HG02571 (cell line): ENCODE results near the gene PARVB.

Source experiments
- ATAC-seq: cut with Tn5 transposase; IDR thresholded peaks from one replicate; pipeline ENCODE4 v1.9.1; 2021; ENCODE audit warnings: mild to moderate bottlenecking, moderate library complexity; ENCODE audit not compliant: unreplicated experiment

The PARVB gene

DNA sequence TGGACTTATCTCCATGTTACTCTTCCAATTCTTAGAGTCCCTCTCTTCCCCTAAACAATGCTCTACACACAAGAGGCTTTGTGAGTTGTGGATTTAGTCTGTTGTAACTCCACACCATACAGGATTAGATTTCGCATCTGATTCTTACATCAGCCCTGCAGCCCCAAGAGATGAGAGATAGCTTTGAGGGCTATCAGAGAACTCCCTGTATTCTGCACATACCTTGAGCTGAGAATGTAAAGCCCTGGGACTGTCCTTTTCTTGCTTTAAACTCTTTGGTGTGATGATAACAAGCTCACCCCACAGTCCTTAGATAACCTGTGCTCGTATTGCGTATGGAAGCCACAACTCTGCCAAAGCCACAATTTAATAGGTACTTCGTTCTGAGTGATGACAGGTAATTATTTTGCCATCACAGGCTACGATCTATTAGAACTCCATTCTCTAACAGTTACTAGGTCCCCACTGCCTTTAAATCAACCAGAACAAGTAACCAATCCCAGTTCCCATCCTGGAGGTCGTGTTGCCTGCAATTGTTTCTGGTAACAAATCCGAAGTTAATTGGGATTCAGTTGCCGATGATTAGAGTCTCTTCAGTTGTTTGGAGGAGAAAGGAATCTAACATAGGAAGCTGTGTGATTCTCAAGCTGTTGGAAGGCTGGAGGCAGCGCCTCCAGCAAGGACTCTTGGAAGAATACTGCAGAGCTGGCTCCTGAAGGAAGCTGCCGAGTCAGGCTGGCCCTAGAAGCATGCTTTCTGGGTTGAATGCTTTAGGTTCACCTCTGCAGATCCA is 155.3 kb downstream of the PARVB start:
- ATAC-seq, result no peak

DNA sequence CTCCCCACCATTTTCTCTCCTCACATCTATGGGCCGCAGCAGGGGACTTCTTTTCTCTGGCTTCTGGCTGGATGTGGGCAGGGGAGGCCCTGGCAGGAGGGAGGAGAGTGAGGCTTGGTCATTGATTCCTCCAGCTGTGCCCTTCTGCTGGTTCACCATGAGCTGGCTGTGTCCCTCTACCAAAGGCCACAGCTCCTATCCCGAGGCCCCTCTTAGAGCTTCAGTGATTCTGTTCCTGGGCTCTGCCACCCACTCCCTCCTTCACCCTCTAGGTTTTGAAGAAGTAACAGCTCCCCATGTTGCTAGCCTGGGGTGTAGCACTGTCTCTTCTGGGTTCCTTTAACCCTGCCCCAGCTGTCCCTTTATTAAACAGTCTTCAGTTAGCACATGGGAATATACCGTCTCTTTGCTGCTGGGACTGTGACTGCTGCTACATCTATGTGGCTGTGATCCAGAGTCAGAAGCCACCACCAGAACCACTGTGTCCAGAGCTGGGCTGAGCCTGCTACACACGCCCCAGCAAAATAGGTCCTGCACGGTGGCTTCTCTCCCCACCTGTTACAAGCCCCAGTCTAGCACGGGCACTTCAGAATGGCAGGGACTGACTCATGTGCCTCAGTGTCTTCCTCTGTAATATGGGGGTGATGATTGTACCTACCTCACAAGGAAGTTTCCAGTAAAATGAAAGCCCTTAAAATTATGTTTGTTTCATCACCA is 156.0 kb downstream of the PARVB start:
- ATAC-seq, result no peak

DNA sequence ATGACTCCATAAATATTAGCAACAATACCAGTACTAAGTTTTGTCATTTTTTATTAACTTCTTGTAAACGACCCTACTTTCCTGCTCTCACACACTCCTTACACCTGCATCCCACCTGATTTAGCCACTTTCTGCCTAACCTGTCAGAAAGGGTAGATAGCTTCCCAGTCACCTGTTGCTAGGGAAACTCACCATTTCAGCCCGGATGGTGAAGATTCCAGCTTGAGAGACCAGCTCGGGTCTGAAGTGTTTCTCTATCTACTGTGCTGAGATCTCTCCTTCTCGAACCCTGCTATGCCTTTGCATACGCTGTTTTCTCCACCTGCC is 156.6 kb downstream of the PARVB start, which contains the start of gene PARVG:
TSS of gene PARVG (plus strand) at position 220 of the 327 bp plus-strand sequence. CDS start 2,405 bp downstream, outside the sequence.
- ATAC-seq, result no peak

DNA sequence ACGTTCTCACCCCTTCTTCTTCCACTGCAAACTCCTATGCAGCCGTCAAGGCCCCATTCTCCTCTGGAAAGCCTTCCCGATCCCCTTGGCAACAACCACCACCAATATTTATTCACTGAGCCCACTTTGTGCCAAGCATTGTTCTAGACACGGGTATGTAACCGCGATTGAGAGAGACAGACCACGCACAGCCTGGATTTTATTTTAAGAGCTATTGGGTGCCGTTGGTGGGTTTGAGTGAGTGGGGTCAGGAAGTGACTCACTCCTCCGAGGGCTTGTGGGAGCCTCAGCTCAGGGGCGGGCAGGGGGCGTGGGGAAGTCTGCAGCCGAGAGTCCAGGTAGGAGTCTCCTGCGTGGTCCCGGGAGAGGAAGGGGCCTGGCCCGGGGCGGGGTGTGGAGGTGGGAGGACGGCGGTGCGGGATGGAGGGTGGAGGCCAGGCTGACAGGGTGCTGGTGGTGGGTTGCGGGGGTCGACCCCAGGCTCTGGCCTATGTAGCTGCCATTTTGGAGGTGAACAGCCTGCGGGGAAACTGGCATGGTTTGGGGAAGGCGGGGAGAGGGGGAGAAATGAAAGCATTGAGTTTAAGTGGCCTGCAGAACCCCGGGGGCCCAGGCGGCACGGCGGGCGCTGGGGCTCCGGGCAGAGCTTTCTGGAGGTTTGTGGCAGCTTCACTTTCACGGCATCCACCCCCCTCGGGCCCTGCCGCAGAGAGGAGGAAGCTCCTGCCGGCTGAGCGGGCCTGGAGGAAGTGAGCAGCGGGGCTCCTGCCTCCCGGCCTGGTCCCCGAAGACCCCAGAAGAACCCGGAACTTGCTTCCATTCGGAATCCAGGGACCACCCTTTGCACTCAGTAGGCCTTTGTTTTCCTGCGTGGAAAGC is 157.2 kb downstream of the PARVB start:
- ATAC-seq, result no peak

DNA sequence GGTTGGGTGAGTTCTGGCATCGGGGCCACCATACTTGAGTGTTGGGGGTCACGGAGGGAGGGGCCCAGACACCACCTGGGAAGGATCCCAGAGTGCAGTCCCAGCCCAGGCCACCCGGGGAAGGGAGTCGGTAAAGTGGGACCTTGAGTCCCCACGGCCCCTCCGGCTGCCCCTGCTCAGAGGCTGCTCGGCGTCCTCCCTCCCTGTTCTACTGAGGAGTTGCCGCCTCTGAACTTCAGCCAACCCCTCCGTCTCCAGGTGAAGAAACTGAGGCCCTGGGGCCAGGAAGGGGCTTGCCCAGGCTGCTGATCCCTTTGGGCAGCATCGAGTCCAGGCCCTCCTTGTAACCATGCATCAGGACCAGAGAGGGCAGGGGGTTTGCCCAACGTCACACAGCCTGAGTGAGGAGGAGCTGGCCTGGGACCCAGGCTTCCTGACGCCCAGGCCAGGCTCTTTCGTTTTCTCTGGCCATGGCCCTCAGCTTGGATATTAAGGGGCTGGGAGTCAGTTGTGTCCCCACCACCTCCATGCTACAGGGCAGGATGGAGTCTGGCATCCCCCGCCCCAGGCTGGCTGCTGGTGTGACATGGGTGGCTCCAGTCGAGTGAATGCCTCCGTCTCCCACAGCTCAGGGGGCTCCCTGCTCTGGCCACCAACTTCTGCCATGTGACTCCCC is 157.9 kb downstream of the PARVB start:
- ATAC-seq, result no peak

DNA sequence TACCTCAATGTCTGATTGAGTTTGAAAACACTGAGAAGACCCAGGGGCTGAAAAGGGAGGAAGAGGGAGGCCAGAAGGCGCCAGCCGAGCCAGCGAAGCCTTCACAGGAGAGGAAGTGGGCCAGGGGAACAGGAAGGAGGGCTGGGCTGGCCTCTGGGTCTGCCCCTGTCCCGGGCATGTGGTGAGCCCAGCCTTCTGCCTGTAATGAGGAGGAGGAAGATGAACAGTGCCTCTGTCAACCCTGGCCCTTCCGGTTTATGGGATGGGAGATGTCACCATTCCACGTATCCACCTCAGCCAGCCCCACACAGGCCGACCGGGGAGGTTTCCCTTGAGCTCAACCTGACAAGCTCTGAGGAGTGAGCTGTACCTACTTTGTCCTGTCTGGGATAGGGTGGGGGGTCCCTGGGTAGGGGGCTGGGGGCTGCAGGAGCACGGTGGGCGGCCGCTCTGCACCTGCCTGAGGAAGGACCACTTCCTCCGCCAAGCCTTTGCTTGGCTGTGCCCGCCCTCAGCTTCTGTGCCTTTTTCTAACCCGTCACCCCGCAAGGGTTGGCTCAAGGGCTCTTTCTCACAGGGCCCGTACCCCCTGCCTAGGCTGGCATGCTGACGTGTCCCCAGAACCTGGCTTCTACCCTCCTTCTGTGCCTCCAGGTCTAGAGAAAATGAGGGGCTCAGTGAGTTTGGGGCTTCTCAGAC is 158.6 kb downstream of the PARVB start:
- no peak for ATAC-seq

DNA sequence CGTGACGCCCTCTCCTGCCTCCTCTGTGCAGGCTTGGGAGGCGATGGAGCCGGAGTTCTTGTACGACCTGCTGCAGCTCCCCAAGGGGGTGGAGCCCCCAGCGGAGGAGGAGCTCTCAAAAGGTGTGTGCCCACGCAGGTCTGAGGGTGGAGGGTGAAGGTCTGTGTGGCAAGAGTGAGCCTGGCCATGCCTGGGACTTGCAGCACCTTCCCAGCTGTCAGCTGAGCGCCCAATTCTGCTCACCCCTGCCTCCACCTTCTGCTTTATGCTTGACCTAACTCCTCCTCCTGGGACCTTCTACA is 159.1 kb downstream of the PARVB start:
- ATAC-seq, result no peak

DNA sequence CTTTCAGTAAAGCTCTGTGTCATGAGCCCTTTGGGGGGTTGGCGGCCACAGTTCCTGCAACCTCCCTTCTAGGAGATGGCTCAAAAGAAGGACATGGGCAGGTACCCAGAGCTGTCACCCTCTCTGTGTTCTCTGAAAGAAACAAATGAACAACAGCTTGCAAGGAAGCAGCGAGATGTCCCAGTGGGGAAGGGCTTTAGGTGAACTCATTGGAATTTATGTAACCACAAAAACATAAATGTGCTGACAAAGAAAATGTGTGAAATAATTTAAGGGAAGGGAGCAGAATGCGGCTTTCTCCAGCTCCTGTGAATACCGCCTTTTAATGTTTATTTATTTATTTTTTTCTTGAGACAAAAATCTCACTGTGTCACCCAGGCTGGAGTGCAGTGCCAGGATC is 159.9 kb downstream of the PARVB start:
- no peak for ATAC-seq

DNA sequence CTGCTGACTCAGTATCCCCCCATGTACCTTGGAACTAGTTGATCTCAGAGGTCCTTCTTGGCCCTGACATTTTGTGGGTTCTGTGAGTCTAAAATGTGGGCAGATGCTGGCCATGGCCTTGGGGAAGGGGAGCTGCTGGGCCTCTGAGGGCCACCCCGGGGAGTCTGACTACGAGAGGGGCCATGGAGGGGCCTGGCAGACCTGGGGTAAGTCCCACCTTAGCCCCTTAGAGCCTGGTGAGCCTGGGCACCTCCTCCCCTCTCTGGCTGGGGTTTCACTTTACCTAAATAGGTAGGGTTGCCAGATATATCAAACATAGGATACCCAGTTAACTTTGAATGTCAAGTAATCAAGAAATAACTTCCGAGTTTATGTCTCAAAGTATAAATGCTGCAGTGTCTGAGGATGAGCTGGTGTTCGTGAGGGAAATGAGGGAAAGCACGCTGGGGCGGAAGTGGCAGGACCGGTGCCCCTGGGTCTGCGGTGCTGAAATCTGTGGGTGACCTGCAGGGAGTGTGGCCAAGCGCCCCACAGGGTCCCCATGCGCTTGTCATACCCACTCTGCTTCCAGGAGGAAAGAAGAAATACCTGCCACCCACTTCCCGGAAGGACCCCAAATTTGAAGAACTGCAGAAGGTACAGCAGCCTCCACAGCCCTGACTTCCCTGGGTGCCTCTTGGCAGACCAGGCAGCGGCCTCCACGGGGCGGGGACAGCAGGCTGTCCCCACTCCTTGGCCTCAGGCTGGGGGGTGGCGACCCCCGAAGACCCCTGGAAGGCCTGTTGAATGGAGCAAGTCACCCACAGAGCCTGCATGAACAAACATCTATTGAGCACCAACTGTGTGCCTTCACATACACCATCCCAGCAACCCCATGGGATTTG is 161.4 kb downstream of the PARVB start:
- ATAC-seq, result no peak

DNA sequence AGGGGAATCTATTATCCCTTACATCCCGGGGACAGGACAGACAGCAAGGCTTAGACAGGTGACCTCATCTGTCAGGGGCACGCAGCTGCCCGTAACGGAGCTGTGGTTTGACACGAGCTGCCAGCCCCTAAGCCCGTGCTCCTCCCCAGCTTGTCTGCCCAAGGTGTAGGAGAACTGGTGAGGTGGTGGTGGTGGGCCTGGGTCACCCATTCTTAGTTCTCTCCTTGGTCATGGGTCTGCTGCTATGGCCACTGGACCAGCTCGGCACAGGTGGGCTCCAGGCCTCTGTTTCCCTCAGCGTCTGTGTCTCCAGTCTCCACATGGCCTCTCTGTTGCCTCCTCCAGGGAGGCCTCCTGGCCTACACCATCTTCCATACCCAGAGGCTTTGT is 162.0 kb downstream of the PARVB start:
- no peak for ATAC-seq

DNA sequence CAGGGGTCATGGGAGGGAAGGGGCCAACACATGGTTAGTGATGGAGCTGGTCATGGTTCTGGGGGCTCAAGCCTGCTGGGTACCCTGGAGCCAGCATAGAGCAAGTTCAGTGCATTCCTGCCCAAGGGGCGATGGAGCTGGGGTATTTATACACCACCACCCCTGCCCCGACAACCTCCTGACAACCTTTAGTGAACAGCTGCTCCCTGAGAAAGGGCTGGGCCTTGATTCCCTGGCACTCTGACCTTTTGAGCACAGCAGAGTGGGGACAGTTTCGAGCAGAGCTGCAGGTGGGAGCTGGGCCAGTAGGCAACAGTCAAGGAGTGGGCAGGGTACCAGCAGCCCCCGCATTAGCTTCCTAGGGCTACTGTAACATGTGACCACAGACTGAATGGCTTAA is 162.6 kb downstream of the PARVB start:
- no peak for ATAC-seq

DNA sequence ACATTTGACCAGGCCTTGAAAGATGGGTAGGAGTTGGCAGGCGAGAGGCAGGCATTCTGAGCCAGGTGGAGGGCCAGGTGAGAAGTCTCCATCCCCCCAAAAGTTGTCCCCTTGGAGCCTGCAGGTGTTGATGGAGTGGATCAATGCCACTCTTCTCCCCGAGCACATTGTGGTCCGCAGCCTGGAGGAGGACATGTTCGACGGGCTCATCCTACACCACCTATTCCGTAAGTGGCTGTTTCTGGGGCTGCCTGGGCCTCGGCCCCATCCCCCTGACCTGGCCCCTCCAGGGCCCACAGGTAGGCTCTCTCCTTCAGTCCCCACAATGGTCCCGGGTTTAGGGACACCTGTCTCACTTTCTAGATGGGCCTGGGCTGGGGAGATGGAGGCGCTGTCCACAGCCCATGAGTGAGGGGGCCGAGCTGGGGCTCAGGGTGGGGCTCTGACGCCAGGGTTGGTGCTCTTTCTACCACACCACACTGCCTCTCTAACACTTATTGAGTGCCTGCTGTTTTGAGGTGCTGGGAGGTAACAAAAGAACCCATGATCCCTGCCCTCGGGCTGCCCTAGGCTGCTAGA is 163.6 kb downstream of the PARVB start:
- no peak for ATAC-seq

DNA sequence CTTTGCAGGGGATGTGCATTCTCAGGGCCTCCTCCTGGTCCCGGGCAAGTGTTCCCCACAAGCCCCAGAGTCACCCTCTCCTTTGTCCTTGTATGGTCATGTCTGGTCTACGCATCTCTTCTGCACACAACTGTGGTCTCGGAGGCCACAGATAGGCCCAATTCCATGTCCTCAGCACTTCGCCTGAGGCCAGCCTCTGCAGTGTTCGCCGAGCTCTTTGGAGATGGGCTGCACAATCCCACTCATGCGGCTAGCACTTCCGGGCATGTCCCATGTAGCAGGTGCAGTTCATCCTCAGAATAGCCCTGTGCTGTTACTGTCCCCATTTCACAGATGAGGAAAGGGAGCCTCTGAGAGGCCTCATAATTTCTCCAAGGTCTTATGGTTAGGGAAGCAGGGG is 164.2 kb downstream of the PARVB start:
- ATAC-seq, result no peak

DNA sequence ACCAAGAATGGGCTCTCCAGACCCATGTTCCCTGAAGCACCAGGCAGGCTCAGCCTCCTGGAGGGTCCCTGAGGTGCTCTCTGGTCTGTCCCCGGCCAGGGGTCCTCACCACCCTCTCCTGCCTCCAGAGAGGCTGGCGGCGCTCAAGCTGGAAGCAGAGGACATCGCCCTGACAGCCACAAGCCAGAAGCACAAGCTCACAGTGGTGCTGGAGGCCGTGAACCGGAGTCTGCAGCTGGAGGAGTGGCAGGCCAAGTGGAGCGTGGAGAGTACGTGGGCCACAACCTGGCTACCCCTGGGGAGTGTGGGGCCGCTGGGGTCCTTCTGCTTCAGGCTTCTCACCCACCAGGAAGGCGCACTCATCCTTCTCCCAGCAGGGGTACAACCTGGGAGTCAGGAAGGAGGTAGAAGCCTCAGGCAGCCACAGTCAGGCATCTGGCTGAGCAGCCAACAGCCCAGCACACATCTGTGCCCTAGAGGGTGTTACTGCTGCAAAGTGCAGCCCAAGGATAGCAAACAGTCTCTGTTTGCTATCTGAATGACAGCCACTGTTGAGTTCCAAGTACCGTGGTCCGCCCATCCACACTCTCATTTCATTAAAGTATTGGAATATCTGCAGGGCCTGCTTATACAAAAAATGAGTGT is 165.0 kb downstream of the PARVB start:
- no peak for ATAC-seq

DNA sequence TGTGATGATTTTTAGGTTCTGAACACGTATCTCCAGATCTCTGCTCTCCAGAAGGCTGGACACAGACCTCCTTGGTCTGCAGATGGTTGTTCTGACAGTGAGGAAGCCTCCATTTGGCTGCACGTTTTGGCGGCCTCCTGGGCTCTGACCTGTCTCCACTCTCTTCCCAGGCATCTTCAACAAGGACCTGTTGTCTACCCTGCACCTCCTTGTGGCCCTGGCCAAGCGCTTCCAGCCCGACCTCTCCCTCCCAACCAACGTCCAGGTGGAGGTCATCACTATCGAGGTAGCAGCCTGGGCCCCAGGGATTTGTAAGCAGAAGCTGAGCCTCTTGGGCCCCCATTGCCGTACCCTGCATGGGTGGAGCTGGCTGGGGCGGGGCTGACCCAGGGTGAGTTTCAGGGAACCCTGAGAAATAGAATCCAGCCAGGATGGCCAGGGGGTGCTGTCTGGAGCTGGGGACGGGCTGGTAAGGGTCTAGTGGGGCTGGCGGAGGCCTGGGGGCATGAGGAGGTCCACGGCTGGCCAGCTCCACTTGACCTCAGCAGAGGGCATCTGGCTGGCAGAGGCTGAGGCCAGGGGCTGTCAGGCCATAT is 166.4 kb downstream of the PARVB start:
- ATAC-seq, result no peak

DNA sequence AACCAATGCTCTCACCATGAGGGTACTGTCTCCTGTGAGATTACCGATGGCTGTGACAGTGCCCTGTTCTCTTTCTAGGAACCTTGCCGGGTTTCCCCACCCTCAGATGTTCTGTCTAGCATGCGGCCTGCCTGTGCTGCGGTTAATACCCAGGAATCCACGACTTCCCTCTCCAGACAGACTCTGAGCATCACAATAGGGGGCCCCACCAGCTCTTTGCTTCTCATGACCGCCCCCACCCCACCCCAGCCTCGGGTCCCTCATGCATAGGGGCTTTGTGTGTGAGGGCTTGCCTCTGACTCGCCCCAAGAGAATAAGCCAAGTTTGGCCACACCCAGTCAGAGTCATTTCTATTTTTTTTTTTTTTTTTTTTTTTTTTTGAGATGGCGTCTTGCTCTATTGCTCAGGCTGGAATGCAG is 166.9 kb downstream of the PARVB start:
- no peak for ATAC-seq

DNA sequence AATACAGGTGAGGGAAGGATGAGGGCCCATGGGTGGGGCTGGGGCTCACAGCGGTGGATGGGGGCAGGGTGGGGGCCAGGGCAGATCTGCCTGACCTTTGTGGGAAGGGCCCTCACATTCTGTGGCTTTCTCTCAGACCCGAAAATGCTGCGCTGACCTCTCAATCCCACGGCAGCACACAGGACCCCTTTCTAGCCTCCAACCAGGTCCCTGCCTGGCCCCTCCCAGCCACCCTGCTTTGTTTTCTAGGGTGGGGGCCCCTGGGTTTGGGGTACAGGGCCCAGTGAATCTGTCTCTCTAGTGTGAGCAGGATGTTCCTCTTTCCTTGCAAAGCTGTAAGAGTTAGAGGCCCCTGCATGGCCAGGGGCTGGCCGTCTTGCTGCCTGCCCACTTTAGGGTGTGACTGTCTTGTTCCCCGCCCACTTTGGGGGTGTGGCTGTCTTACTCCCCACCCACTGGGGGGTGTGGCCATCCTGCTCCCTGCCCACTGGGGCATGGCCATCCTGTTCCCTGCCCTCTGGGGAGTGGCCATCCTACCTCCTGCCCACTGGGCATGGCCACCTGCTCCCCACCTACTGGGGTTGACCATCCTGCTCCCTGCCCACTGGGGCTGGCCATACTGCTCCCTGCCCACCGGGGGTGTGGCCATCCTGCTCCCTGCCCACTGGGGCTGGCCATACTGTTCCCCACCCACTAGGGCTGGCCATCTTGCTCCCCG is 168.2 kb downstream of the PARVB start:
- ATAC-seq, result no peak
